Measurements from ENCODE around the gene ISM2. TPM values are rescaled to one million over a fixed set of nuclear protein-coding genes. Genes with fewer than 3 reads are reported as not detected.

Gene ISM2
- total and polyA plus RNA-seq, 2 of the 13 experiments (the other 11 are each of a cell fraction or from before 2014, with no cell fraction given) = 1.8 to 40.7 TPM

- peak; percentile 68 for TF ChIP-seq SALL1 (CRISPR knock-in tag; IDR thresholded peaks at IDR 0.05)
- TF ChIP-seq MAX (IDR thresholded peaks at IDR 0.05) = peak; percentile 78
- TF ChIP-seq ARID4A (CRISPR knock-in tag; IDR thresholded peaks at IDR 0.05; ENCODE audit: borderline replicate concordance) = peak; percentile 13; the same call in 1 of the 2 replicates
- no peak for TF ChIP-seq SRSF9 (IDR thresholded peaks at IDR 0.05; ENCODE audit: borderline replicate concordance, insufficient read depth, low read depth, low read length, poor library complexity, severe bottlenecking)
- TF ChIP-seq, protein P1, sequence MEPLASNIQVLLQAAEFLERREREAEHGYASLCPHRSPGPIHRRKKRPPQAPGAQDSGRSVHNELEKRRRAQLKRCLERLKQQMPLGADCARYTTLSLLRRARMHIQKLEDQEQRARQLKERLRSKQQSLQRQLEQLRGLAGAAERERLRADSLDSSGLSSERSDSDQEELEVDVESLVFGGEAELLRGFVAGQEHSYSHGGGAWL (CRISPR knock-in tag; IDR thresholded peaks at IDR 0.05) = no peak
- TF ChIP-seq ZNF646 (CRISPR knock-in tag; IDR thresholded peaks at IDR 0.05) = no peak
- TF ChIP-seq ZNF180 (CRISPR knock-in tag; IDR thresholded peaks at IDR 0.05; ENCODE audit: borderline replicate concordance, low read depth) = no peak
- TF ChIP-seq ZBED4 (CRISPR knock-in tag; IDR thresholded peaks at IDR 0.05; ENCODE audit: borderline replicate concordance) = no peak
- 0 out of 2 replicates have a peak, but pooled peaks have one; percentile 44 for TF ChIP-seq SAP130 (CRISPR knock-in tag; IDR thresholded peaks at IDR 0.05; ENCODE audit: low read depth)
These were observed 440 bp upstream of the ISM2 start (continued) for GRCh38 chr14:77498984-77499527.

Measured in HepG2 (cell line).